AML-193 (cell line): ENCODE results near the gene BCL2L11.

Experiments
- DNase-seq, 2 experiments: peaks; one replicate each; lab custom pipeline; 2025; lab: John Stamatoyannopoulos, UW

The BCL2L11 gene

GRCh38 chr2:111117598-111118480, 2.9 kb upstream of the BCL2L11 start:
- no peak for DNase-seq

- no peak for DNase-seq
Measured at GRCh38 chr2:111118481-111118980, 2.2 kb upstream of the BCL2L11 start.

- no peak for DNase-seq
Measured at GRCh38 chr2:111118981-111119821, 1.5 kb upstream of the BCL2L11 start.

- DNase-seq = no peak
Measured at GRCh38 chr2:111119822-111120252, 877 bp upstream of the BCL2L11 start.

GRCh38 chr2:111121028-111121827, 514 bp downstream of the BCL2L11 start:
- DNase-seq = peak in 1 of 2 experiments; percentile 23

GRCh38 chr2:111121828-111122630, 1.3 kb downstream of the BCL2L11 start:
- DNase-seq = peak; percentile 73 to 80

- DNase-seq = peak; percentile 41 to 44
Measured at GRCh38 chr2:111122631-111123421, 2.1 kb downstream of the BCL2L11 start.

GRCh38 chr2:111123751-111124150, 3.0 kb downstream of the BCL2L11 start:
- no peak for DNase-seq

- no peak for DNase-seq
Measured at GRCh38 chr2:111126581-111126980, 5.9 kb downstream of the BCL2L11 start.

- no peak for DNase-seq
Measured at GRCh38 chr2:111127351-111127750, 6.6 kb downstream of the BCL2L11 start.

- no peak for DNase-seq
Measured at GRCh38 chr2:111128096-111128495, 7.4 kb downstream of the BCL2L11 start.

GRCh38 chr2:111133603-111134002, 12.9 kb downstream of the BCL2L11 start:
- no peak for DNase-seq

GRCh38 chr2:111134055-111134454, 13.3 kb downstream of the BCL2L11 start:
- DNase-seq = no peak

GRCh38 chr2:111135237-111135909, 14.7 kb downstream of the BCL2L11 start:
- DNase-seq = no peak

GRCh38 chr2:111135910-111136297, 15.2 kb downstream of the BCL2L11 start:
- no peak for DNase-seq

- no peak for DNase-seq
Measured at GRCh38 chr2:111138839-111139238, 18.1 kb downstream of the BCL2L11 start.

GRCh38 chr2:111139637-111140317, 19.1 kb downstream of the BCL2L11 start:
- DNase-seq = no peak

GRCh38 chr2:111140815-111141214, 20.1 kb downstream of the BCL2L11 start:
- no peak for DNase-seq

- no peak for DNase-seq
Measured at GRCh38 chr2:111142101-111142500, 21.4 kb downstream of the BCL2L11 start.
